Heart left ventricle (tissue), 16 donors: Measurements from ENCODE around the gene VAV1. TPM values are rescaled to one million over a fixed set of nuclear protein-coding genes. Genes with fewer than 3 reads are reported as not detected.
"Not testable (repeated sequence)": the region's sequence is repeated elsewhere in the genome, so short reads cannot be mapped to it uniquely, and the experiment has no call there.

ENCODE experiments used
- ATAC-seq, 4 donors: fragments of 200-7000 bp; cut with Tn5 transposase; one replicate each; pipeline ENCODE4 v1.9.1; 2020 to 2022; ENCODE audit warnings: moderate library complexity in 4 of 4, mild to moderate bottlenecking in 3 of 4, moderate number of reproducible peaks in 1 of 4
- DNase-seq, 5 donors: peaks; one replicate each; pipeline ENCODE4 v3.0.0-alpha.2; 2020
- H3K27ac ChIP-seq, 12 donors: fragments of 200-600 bp; sonication (generic) in 4 of 12; one replicate each; pipeline versions ENCODE4 v1.5.0 to v1.8.0; 2016 to 2022; ENCODE audit warnings: mild to moderate bottlenecking in 2 of 12
- H3K27me3 ChIP-seq, 9 donors: fragments of 200-600 bp; sonication (generic) in 2 of 9; one replicate each; pipeline versions ENCODE4 v1.5.1 to v1.8.0; 2016 to 2022; ENCODE audit warnings: mild to moderate bottlenecking in 3 of 9
- H3K36me3 ChIP-seq, 9 donors: fragments of 200-600 bp; sonication (generic) in 2 of 9; one replicate each; pipeline versions ENCODE4 v1.5.0 to v1.8.0; 2018 to 2022; ENCODE audit warnings: mild to moderate bottlenecking in 2 of 9
- H3K4me1 ChIP-seq, 12 donors: fragments of 200-600 bp; sonication (generic) in 4 of 12; one replicate each; pipeline versions ENCODE4 v1.5.0 to v1.8.0; 2016 to 2022; ENCODE audit warnings: mild to moderate bottlenecking in 3 of 12
- H3K4me3 ChIP-seq, 12 donors: fragments of 200-600 bp; sonication (generic) in 4 of 12; one replicate each; pipeline versions ENCODE4 v1.5.0 to v1.8.0; 2017 to 2022; ENCODE audit warnings: mild to moderate bottlenecking in 9 of 12, moderate library complexity in 4 of 12
- H3K9me3 ChIP-seq, 12 donors: fragments of 200-600 bp; sonication (generic) in 4 of 12; one replicate each; pipeline versions ENCODE4 v1.5.0 to v1.8.0; 2016 to 2022; ENCODE audit warnings: mild to moderate bottlenecking in 1 of 12
- CTCF ChIP-seq, 12 donors: fragments of 200-600 bp; sonication (generic) in 4 of 12; IDR thresholded peaks; one replicate each; pipeline versions ENCODE4 v1.5.0 to v1.8.0; 2018 to 2022; ENCODE audit warnings: antibody characterized with exemption in 12 of 12, mild to moderate bottlenecking in 5 of 12
- POLR2A ChIP-seq, 2 donors: fragments of 450-650 bp; IDR thresholded peaks; one replicate each; pipeline ENCODE4 v1.6.1; 2017; ENCODE audit warnings: antibody characterized with exemption in 2 of 2, mild to moderate bottlenecking in 2 of 2, moderate library complexity in 2 of 2
- WGBS, 4 donors: extraction: QIAGEN DNeasy Blood & Tissue Kit in 2 of 4; methylation state at CpG; one replicate each; pipeline versions ENCODE4 v1.1.5 to v1.1.7; 2013 to 2018; 5-methylcytosine and 5-hydroxymethylcytosine counted together
- intact Hi-C, 10 donors: fragments of 100-400 bp; cut with DNase I; formaldehyde crosslinking; loops; one replicate each; pipeline versions ENCODE4 v1.11.1 to v1.14.2; 2022
- polyA plus RNA-seq, 2 donors: library from polyadenylated mRNA; stranded (reverse); fragments of 200-250 nt; gene quantifications; one replicate each; pipeline ENCODE4 v1.2.3, GENCODE V29; 2013
- total RNA-seq, 9 donors: library from RNA; depleted of rRNA in 2 of 9; stranded (reverse); fragments of >200 nt in 2 of 9; fragmentation: NEBNext Ultra II Directional in 3 of 9; extraction: Animal tissue kit (Norgen Biotek cat#: 25700) in 3 of 9; gene quantifications; one replicate each; pipeline versions ENCODE4 v1.1.0 to v1.2.4, GENCODE V29; 2016 to 2023
- donor health status: ischemic (EF 13 %, LVEDD 7.1; RV severe dilation, severe dysfunction).
- donor health status: healthy with polysubstance abuse.
- donor health status: DM: no; HTN: yes; CAD: no.
- donor health status: DM: no; HTN: no; CAD: no.
- donor health status: ischemic (EF 25% LVEDD 6.9; RV normal size, moderate dysfunction).
- donor health status: ischemic (EF 25% LVEDD 5.7; RV mildly dilated, moderate dysfunction).
- donor health status: healthy.
- donor health status: DM: yes; HTN: yes; CAD: no.
- donor health status: ischemic (EF 35%, LVEDD 5.7; RV mildly dilated, moderate dysfunction).
- donor health status: nonischemic (EF 11% LVEDD 7.7; RV severe dilation, severe dysfunction).
- donor health status: DM: yes; HTN: yes; CAD: no.
- donor health status: PGD.
- donor health status: ischemic (EF 29% LVEDD 5.4; RV normal size, mild dysfunction).
- donor health status: nonischemic (EF 23%, LVEDD 6.1; RV moderate dilation, normal function).

Gene VAV1
- total and polyA plus RNA-seq, 11 donors = 0.69 to 25.6 (median 1.2) TPM

GRCh38 chr19:6754653-6755463 is 17.6 kb upstream of the VAV1 start:
- Histone ChIP-seq H3K9me3 (no peaks in the 10 kb centered on the region), H3K27ac (no peak overlapping the region), H3K4me3 (no peak overlapping the region), H3K36me3 (peaks cover 0 to 30% (median 27%) of the 10 kb centered on the region in 9 donors), H3K27me3 (no peaks in the 10 kb centered on the region), H3K4me1 (peaks cover 0 to 14% (median 7%) of the 10 kb centered on the region in 12 donors)
- ATAC-seq (no peak), DNase-seq (peak in 1 of 5 donors; percentile 7)
- WGBS, 4 donors = 90 to 96% (median 93%) methylated on average over 21 to 23 of the region's 23 CpGs
- TF ChIP-seq CTCF (IDR thresholded peaks at IDR 0.05) (no peak), POLR2A (IDR thresholded peaks at IDR 0.05) (no peak)
- intact Hi-C loops = loop anchor here in 2 of 10 donors (5.0 to 10.0 kb wide), 2 partner anchors 120 to 123 kb away; no protein-coding TSS in a partner anchor

GRCh38 chr19:6760606-6761005 is 11.9 kb upstream of the VAV1 start:
- no peaks in the 10 kb centered on the region for H3K4me1 ChIP-seq
- intact Hi-C loops = loop anchor here in 1 of 10 donors (10.0 kb wide), 1 partner anchor 126 kb away; no protein-coding TSS in a partner anchor

GRCh38 chr19:6761053-6761676 is 11.3 kb upstream of the VAV1 start:
- DNase-seq (peak in 1 of 5 donors; percentile 7), ATAC-seq (no peak)
- H3K9me3 ChIP-seq = no peaks in the 10 kb centered on the region
- H3K4me3 ChIP-seq = no peak overlapping the region
- intact Hi-C loops = loop anchor here in 1 of 10 donors (10.0 kb wide), 1 partner anchor 126 kb away; no protein-coding TSS in a partner anchor
- 72 to 85% (median 79%) methylated on average over 4 of the region's 4 CpGs for WGBS, 4 donors
- no peak for TF ChIP-seq CTCF (IDR thresholded peaks at IDR 0.05)
- no peak for TF ChIP-seq POLR2A (IDR thresholded peaks at IDR 0.05)
- peaks cover 0 to 14% (median 5%) of the 10 kb centered on the region in 9 donors for H3K27me3 ChIP-seq
- H3K36me3 ChIP-seq = no peaks in the 10 kb centered on the region
- peaks cover 0 to 4% (median 0%) of the 10 kb centered on the region in 12 donors for H3K4me1 ChIP-seq
- H3K27ac ChIP-seq = no peak overlapping the region

More at GRCh38 chr19:6760606-6761005, 11.9 kb upstream of the VAV1 start:
- Histone ChIP-seq H3K9me3 (no peaks in the 10 kb centered on the region), H3K36me3 (no peaks in the 10 kb centered on the region), H3K27me3 (peaks cover 0 to 9% (median 0%) of the 10 kb centered on the region in 9 donors), H3K4me3 (no peak overlapping the region), H3K27ac (no peak overlapping the region)
- TF ChIP-seq POLR2A (IDR thresholded peaks at IDR 0.05) (no peak), CTCF (IDR thresholded peaks at IDR 0.05) (no peak)
- peak in 1 of 5 donors; percentile 42 for DNase-seq
- WGBS, 4 donors = 86 to 93% (median 90%) methylated on average over 15 to 17 of the region's 17 CpGs
- no peak for ATAC-seq

GRCh38 chr19:6762253-6762797 is 10.2 kb upstream of the VAV1 start:
- H3K36me3 ChIP-seq, H3K9me3 ChIP-seq, H3K4me3 ChIP-seq, H3K27ac ChIP-seq, ATAC-seq, DNase-seq: not testable (repeated sequence)
- peaks cover 3 to 26% (median 9%) of the 10 kb centered on the region in 9 donors for H3K27me3 ChIP-seq
- H3K4me1 ChIP-seq = peaks cover 0 to 16% (median 7%) of the 10 kb centered on the region in 12 donors
- 83 to 91% (median 86%) methylated on average over 8 of the region's 8 CpGs for WGBS, 4 donors
- intact Hi-C loops = loop anchor here in 1 of 10 donors (10.0 kb wide), 1 partner anchor 128 kb away; no protein-coding TSS in a partner anchor
